ENCODE results near the gene EFCAB8.

DNA sequence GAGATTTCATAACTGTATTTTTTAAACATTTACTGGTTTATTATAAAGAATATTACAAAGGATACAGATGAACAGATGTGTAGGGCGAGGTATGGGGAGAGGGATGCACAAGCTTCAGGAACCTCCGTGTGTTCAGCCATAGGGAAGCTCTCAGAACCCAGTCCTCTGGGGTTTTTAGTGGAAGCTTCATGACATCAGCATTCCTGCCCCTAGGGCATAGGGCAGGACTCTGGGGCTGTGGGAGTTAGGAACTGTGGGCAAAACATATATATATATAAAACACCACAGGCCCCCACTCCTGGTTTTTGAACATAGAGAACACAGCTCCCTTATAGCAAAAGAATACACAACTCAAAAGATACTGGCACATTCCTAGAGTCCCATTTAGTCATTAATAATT is 21.9 kb downstream of the EFCAB8 start:
- no peak for TF ChIP-seq CTCF (conservative IDR thresholded peaks at IDR 0.05; ENCODE audit: low read depth, low read length)
- TF ChIP-seq EZH2 (IDR thresholded peaks at IDR 0.05; ENCODE audit: low read length, unreplicated experiment) = no peak
- no peak for TF ChIP-seq EZH2phosphoT487 (IDR thresholded peaks at IDR 0.05; ENCODE audit: borderline replicate concordance, low read length)
